Left cardiac atrium (tissue), 4 donors: ENCODE results near the gene EDN2. TPM values are rescaled to one million over a fixed set of nuclear protein-coding genes. Genes with fewer than 3 reads are reported as not detected.

Source experiments
- ATAC-seq, 2 donors: fragments of 200-7000 bp; cut with Tn5 transposase; one replicate each; pipeline ENCODE4 v1.9.1; 2020; ENCODE audit warnings: mild to moderate bottlenecking in 2 of 2, moderate library complexity in 2 of 2
- DNase-seq: peaks from one replicate; pipeline ENCODE4 v3.0.0-alpha.2; 2020
- intact Hi-C, 2 donors: fragments of 100-400 bp; cut with DNase I; formaldehyde crosslinking; loops; one replicate each; pipeline versions ENCODE4 v1.14.1 to v1.15.1; 2022 to 2023
- total RNA-seq, 2 donors: library from RNA; stranded (reverse); fragmentation: NEBNext Ultra II Directional; extraction: Animal tissue kit (Norgen Biotek cat#: 25700); gene quantifications; one replicate each; pipeline ENCODE4 v1.2.1, GENCODE V29; 2021
- donor health status: DM: no; HTN: yes; CAD: no.
- donor health status: DM: no; HTN: yes; CAD: no; lungs with severe emphysema.
- donor health status: DM: yes; HTN: yes; CAD: no.
- donor health status: Dilated cardiomyopathy.

Gene EDN2
- total RNA-seq, 2 donors from 2014 or later: 0.18 to 1.2 TPM

DNA sequence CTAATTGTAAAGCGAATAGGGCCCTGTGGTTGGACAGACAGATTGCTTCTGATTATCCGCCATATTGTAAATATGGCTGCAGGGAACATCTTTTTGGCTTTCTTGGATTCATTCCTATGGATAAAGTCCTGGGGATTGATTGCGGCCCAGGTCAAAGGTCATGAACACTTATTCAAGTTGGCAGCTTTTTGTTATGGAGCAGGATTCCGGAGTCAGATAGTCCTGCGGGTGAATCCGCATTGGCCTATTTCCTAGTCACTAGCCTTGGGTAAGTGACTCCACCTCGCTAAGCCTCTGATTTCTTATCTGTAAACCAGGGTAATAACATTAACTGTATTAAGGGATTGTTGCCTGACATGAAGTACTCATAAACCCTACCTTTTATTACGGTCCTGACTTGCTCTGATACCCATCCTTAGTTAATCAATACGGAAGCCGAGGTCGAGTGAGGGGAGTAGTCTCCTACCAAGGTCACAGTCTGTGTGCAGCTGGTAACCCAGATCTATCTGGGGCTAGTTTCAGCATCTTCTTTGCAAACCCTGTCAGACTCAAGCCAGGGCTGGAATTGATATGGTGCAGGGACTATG lies 31.7 kb downstream of the EDN2 start:
- intact Hi-C loops: no loop called here
- DNase-seq: no peak

GRCh38 chr1:41450747-41451285 lies 33.7 kb downstream of the EDN2 start:
- ATAC-seq (no peak), DNase-seq (no peak)
- intact Hi-C loops: no loop called here

More for the DNA sequence above, 31.7 kb downstream of the EDN2 start:
- ATAC-seq: no peak

DNA sequence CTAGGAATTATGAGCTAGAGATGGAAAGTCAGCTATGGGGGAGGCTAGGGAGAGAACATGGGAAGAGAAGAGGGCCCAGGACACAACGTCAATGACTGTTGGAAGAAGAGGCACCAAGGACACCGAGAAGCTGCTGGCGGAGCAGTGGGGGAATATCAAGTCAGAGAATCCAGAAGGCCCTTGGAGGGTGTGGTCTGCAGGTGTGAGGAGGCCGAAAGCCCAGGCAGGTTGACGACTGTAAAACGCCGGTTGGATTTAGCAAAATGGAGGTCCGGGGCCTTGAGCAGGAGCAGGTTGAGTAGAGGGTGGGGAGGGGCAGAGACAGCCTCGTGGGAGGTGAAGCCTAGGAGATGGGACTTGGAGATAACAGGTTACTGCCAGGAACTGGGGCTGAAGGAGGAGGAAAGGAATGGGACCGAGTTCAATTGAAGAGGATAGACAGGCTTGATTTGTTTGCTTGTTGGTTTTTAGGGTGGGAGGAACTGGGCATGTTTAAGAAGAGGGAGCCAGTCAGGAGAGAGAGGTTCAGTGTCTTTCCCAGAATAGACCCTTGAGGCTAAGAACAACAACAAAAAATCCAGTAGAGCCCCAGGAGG lies 35.1 kb downstream of the EDN2 start:
- no peak for DNase-seq

GRCh38 chr1:41448821-41449220 lies 35.7 kb downstream of the EDN2 start:
- ATAC-seq (no peak), DNase-seq (no peak)
- intact Hi-C loops: no loop called here

More for the DNA sequence above, 35.1 kb downstream of the EDN2 start:
- intact Hi-C loops: no loop called here
- ATAC-seq: no peak

GRCh38 chr1:41447995-41448770 lies 36.3 kb downstream of the EDN2 start:
- intact Hi-C loops: no loop called here
- DNase-seq (no peak), ATAC-seq (no peak)

DNA sequence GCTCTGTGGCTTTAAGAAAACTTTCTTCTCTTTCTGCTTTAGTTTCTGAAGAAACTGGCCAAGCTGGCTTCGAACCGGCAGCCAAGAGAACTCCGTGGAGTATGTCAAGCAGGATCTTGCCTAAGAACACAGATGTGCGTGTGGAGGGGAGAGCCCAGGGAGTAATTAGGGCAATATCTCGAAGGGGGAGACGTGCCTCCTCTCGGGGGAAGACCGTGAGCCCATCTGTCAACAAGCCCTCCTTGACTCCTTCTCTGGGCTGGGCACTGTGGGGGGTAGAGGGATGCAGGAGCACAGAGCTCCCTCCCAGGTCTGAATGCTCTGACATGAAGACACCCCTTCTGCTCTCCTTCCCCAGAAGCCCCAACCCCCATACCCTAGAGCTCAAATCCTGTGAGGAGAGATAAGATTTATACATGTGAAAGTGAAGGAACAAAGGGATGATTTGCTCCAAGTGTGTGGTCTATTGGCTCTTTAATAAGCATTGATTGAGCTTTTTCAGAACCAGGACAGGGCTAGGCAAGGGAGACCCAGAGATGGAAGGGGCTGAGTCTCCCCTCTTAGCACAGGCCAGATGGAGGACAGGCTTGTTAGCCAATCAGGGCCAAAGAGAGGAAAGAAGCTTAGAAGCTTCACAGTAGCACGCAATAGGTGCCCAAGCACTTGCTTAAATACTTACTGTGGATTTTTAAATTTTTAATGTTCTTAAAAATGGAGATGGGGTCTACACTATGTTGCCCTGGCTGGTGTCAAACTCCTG lies 37.5 kb downstream of the EDN2 start:
- intact Hi-C loops: no loop called here
- ATAC-seq (no peak), DNase-seq (no peak)

- DNase-seq: no peak
- ATAC-seq: peak; percentile 59 to 92
- intact Hi-C loops: no loop called here
Measured at GRCh38 chr1:41444785-41445184, 39.7 kb downstream of the EDN2 start.

DNA sequence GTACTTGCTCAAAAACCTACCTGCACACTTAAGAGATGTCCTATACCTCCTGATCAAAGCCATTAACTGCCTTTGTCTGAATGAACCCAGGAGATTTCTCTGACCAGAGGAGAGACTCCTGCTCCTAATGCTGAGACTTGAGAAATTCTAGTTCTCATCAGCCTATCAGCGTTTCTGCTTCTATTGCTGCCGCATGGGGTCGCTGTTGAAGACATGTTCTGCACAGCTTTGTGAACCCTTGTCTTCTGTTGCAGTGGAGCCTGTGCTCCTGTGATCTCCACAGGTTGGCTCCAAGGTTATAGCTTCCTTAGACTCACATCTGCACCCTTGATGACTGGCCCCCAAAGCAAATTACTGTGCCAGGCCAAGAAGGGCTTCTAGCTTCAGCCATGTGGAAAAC lies 40.2 kb downstream of the EDN2 start:
- ATAC-seq (no peak), DNase-seq (no peak)
- intact Hi-C loops: no loop called here

GRCh38 chr1:41442697-41443251 lies 41.7 kb downstream of the EDN2 start:
- peak in 1 of 2 donors; percentile 55 for ATAC-seq
- intact Hi-C loops: no loop called here
- no peak for DNase-seq

- intact Hi-C loops: no loop called here
- ATAC-seq (no peak), DNase-seq (no peak)
Measured at GRCh38 chr1:41440321-41441085, 44.0 kb downstream of the EDN2 start.

DNA sequence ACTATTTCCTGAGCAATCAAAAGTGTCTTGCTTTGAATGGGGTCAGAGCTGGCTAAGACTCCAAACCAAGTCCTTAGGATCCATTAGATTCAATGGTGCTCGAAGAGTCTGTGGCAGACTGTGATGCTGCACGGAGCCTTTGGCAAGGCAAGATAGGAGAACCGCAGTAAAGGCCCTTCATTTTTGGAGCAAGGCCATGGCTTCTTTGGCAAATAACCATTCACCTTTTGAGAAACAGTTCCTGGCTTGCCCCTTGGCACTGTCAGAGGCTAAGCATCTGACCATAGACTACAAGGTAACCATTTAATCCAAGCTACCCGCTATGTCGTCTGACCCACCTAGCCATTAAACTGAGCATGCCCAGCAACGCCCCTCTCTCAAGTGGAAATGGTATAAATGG lies 45.2 kb downstream of the EDN2 start:
- intact Hi-C loops: no loop called here
- ATAC-seq (no peak), DNase-seq (no peak)

GRCh38 chr1:41438711-41439110 lies 45.8 kb downstream of the EDN2 start:
- ATAC-seq (no peak), DNase-seq (no peak)
- intact Hi-C loops: no loop called here

GRCh38 chr1:41437011-41437355 lies 47.5 kb downstream of the EDN2 start:
- ATAC-seq (no peak), DNase-seq (no peak)
- intact Hi-C loops: no loop called here

GRCh38 chr1:41436281-41437010 lies 48.0 kb downstream of the EDN2 start:
- DNase-seq (no peak), ATAC-seq (no peak)
- intact Hi-C loops: no loop called here

DNA sequence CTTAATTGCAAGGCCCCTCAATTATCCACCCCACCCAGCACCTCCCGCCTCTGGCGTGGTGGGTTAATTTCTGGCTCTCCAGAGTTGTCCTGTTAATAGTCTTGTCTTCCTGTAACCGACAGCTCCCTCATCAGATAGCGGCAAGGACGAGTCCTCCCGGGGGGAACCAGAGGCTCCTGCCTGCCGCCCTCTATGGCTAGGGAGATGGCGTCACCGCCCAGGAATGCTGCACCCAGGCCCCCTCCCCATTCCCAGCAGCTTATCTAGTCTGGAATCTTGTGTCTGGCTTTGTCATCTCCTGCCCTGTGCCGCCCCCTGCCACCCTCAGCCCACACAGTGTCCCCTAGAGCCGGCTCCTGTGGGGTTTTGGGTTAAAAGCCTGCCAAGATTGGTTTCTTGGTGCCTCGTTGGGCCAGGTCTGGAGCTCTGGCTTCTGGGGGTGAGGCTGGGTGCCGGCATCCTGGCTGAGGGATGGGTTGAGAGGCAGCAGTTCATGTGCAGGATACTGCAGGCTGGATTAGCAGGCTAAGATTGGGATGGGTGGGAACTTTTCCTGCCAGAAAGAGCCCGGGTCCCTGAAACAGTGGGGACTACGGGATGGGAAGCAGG lies 48.8 kb downstream of the EDN2 start:
- intact Hi-C loops: no loop called here
- DNase-seq (no peak), ATAC-seq (no peak)

DNA sequence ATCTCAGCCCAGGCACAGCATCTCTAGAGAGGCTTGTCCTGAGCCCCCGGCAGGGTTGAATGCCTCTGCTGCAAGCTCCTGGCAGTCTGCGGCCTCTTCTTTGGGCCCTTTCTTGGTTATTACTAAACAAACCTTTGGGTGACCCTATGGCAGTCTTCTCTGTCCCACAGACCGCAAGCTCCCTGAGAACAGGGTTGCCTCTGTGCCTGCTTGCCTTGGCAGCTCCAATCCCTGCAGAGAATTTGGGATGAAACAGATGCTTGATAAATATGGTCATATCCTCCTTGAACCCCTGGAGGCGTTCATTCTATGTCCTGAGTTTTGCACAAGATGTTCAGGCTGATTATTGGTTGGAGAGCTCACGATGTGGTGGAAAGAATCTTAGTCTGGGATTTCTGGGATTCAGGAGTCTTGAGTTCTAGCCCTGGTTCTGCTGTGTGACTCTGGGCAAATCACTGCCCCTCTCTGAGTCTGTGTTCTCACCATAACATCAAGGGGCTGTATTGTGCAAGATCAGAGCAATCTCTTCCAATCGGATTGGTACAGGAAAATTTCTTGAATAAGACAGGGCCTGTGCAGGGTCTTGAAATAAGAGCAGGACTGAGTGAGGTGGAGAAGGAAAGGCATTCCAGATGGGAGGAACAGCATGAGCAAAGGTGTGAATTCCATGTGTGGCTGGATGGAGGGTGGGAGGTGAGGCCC lies 49.6 kb downstream of the EDN2 start:
- intact Hi-C loops: no loop called here
- ATAC-seq (no peak), DNase-seq (no peak)

DNA sequence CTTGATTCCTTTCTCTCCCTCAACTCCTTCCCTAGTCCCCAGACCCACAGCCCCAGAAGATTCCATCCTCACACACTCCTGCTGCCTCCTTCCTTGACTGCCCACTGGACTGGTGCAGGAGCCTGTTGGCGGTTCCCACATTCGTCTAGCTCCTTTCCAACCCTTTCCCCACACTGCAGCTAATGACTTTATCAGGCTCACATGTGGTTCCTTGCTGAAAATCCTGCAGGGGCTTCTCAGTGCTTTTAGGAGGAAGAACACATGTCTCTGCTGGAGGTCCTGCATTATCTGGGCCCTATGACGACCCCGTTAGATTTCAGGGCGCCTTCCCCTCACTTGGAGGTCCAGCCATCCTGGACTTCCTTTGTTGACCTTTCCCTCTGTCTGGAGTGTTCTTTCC lies 50.2 kb downstream of the EDN2 start:
- DNase-seq (no peak), ATAC-seq (no peak)
- intact Hi-C loops: no loop called here
